Hippocampal formation (tissue), 2 donors: Measurements from ENCODE around the gene PPP3CA.

Experiments
- DNase-seq, 2 donors: peaks; one replicate each; lab custom pipeline; 2025; lab: John Stamatoyannopoulos, UW

PPP3CA gene

GRCh38 chr4:101049549-101050001, 297.8 kb downstream of the PPP3CA start:
- no peak for DNase-seq

GRCh38 chr4:101044766-101045165, 302.6 kb downstream of the PPP3CA start:
- no peak for DNase-seq

DNA sequence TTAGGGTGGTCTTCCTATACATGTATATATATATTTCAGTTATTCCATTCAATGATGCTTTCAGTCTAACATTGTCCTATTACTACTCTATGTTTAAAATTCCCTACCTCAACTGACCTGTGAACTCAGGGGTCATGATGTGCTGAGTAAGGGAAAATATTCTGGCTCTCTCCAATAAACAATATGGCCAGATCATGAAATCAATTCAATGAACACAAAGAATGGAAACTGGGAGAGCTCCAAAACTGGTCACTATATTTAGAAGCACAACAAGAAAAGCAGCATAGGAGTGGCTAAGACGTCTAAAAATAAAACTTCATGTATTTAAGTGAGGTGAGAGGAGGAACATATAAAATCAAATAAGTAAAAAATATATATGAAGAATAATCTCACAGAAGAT, 304.5 kb downstream of the PPP3CA start:
- DNase-seq: no peak

- no peak for DNase-seq
Measured at GRCh38 chr4:101040776-101041175, 306.6 kb downstream of the PPP3CA start.

DNA sequence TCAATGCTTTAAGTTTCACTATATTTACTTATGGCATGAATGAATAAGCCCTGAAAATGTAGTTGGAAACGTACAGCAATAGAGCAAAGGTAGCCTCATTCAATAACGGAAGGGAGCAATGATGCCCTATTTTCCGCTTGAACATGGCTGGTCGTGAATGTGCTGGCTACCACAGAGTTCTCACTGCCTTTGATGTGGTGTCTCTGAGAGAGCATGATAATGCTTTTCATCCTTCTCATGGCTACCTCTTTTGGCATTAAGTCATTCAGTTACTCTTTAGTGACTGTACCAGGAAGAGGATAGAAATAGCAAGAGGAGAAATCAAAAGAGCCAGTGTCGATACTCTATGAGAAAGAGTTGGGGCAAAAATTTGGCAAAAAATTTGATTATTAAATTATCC, 308.0 kb downstream of the PPP3CA start:
- DNase-seq: no peak

- no peak for DNase-seq
Measured at GRCh38 chr4:101037938-101038413, 309.4 kb downstream of the PPP3CA start.

DNA sequence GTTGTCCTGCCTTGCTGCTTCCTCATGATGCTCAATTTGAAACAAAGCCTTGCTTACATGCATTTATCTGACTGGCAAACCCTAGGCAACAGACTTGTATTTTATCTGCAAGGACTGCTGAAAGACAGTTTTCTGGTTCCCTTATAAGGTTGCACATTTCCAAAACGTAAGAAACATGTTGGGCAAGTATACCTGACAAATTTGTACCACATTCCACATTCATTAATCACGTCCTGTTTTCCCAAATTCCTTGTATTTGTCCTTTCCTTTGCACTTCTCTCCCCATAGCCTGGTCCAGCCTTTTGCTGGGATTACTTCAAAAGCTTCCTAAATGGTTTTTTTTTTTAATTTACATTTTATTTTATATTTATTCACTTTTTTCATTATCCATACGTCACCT, 310.1 kb downstream of the PPP3CA start:
- DNase-seq: no peak

- DNase-seq: no peak
Measured at GRCh38 chr4:101035487-101035886, 311.8 kb downstream of the PPP3CA start.

DNA sequence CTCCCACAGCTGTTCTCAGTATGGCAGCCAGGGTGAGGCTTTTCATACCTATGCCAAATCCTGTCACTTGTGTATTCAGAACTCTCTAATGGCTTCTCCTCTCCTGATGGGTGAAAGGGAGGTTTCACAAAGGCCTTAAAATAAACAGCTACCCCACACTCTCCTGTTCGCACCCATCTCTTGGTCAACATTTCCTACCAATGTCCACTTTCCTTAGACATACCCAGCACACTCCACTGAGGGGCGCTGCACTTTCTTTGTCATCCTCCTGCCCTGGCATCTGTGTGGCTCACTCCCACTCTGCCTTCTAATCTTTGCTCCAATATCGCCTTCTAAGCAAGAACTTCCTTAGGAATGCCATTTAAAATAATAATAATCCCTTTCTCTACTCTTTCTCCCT, 313.3 kb downstream of the PPP3CA start:
- DNase-seq: no peak

- no peak for DNase-seq
Measured at GRCh38 chr4:101032541-101032940, 314.8 kb downstream of the PPP3CA start.

DNA sequence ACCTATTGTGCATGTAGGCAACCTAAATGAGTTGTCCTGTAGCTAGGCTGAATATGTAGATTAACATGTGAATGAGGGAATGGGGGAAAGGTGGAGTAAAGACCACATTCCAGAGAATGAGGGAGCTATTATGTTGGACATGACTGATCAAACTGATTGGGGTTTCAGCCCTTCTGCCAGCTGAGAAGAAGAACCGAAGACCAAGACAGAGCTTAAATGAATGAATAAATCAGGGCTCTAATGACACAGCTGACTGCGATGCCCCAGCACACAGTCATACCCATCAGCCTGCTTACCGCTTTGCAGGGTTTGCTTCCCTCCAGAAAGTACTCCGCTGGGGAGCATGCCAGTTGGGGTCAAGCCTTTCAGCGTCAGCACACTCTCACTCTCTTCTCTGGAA, 315.4 kb downstream of the PPP3CA start:
- DNase-seq: no peak

- no peak for DNase-seq
Measured at GRCh38 chr4:101028886-101029285, 318.4 kb downstream of the PPP3CA start.

- no peak for DNase-seq
Measured at GRCh38 chr4:101027721-101028120, 319.6 kb downstream of the PPP3CA start.

DNA sequence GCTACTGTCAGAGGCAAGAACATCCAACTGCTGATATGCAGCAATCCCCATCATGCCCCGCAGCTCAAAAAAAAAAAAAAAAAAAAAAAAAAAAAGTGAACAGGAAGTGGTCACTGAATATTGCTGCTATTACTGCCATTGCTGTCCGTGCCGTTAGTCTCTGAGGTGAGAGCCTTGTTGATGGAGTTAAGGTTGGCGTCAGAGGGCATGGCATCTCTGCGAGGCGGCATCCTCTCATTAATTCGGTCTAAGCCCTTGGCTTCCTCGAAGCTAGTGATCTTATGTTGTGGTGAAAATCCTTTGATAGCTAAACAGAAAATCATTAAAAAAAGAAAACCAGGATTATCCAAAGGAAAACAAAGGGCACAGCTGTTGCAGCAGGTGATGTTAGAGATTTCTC, 321.6 kb downstream of the PPP3CA start:
- DNase-seq: no peak

- no peak for DNase-seq
Measured at GRCh38 chr4:101022151-101023024, 324.9 kb downstream of the PPP3CA start.

- no peak for DNase-seq
Measured at GRCh38 chr4:101020956-101021355, 326.4 kb downstream of the PPP3CA start.

DNA sequence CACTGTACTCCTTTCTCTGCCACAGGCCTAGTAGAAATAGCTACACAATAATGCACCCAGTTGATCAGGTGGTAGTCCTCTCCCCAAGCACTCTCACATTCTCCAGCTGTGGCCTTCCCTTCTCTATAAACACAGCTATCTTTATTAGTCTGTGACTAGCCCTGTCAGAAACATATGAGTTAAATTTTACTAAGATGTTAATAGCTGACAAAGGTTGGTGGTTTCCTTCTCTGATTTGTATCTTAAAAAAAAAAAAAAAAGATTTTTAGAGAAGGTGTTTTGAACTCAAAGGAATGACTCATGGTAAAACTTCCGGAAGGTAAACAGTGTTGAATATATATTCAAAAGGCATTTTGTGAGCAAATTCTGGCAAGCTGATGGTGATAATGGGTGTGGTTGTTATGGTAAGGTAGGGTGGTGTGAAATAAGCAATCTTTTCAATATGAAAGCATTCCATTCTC, 327.4 kb downstream of the PPP3CA start:
- no peak for DNase-seq

- no peak for DNase-seq
Measured at GRCh38 chr4:101019313-101019712, 328.0 kb downstream of the PPP3CA start.

DNA sequence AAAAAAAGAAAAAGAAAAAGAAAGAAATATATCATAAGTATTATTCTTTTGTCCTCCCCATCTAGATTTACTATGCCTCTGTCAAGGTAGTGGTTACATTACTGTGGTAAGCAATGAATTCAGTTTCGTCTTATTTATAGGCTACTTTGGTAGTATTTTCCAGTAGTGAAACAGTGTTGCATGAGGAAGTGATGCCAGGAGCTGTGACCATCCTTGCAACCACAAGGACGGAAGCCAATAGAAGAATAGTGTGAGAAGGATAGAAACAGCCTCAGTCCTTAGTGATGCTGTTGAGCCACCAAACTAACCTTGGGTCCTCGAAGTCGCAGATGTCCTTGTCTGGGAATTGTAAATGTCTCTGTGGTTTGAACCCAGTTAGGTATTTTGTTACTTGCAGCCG, 328.5 kb downstream of the PPP3CA start:
- no peak for DNase-seq

GRCh38 chr4:101014417-101014816, 332.9 kb downstream of the PPP3CA start:
- no peak for DNase-seq

DNA sequence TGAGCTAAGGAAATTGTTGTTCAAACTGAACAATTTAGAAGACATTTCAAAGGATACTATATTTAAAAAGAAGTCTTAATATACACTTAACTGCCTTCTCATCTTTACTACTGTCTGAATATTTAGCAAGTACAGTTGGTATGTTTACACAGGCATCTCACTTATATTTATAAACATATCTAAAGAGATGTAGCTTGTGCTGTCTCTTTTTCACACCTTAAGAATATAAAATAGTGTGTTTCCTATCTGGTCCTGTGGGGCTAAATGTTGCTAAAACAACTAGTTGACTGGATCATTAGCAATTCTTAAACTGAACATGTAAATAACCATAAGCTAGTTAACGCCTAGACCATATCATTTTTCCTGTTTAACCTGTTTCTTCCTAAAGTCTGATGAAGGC, 336.3 kb downstream of the PPP3CA start:
- no peak for DNase-seq

GRCh38 chr4:101009471-101009870, 337.9 kb downstream of the PPP3CA start:
- DNase-seq: no peak

DNA sequence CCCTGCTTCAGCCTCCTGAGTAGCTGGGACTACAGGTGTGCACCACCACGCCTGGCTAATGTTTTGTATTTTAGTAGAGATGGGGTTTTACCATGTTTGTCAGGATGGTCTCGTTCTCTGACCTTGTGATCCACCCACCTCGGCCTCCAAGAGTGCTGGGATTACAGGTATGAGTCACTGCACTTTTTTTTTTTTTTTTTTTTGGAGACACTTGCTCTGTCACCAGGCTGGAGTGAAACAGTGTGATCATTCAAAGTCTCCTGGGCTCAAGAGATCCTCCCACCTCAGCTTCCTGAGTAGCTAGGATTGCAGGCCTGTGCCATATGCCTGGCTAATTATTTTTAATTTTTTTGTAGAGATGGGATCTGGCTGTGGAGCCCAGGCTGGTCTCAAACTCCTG, 338.8 kb downstream of the PPP3CA start:
- no peak for DNase-seq

- DNase-seq: no peak
Measured at GRCh38 chr4:101005659-101006058, 341.7 kb downstream of the PPP3CA start.
